Breast epithelium (tissue), 4 donors: ENCODE data around the gene UBAC2. TPM values are rescaled to one million over a fixed set of nuclear protein-coding genes. Genes with fewer than 3 reads are reported as not detected.

Experiments used
- DNase-seq, 2 donors: peaks; one replicate each; pipeline ENCODE4 v3.0.0-alpha.2; 2019; ENCODE audit warnings: low spot score in 2 of 2
- H3K27ac ChIP-seq, 2 donors: fragments of 200-600 bp; sonication (generic) in 1 of 2; one replicate each; pipeline ENCODE4 v1.5.1; 2016 to 2019; ENCODE audit warnings: mild to moderate bottlenecking in 1 of 2
- H3K27me3 ChIP-seq, 2 donors: fragments of 200-600 bp; sonication (generic) in 1 of 2; one replicate each; pipeline versions ENCODE4 v1.5.1 to v1.6.0; 2017 to 2019; ENCODE audit warnings: control low read depth in 1 of 2, mild to moderate bottlenecking in 1 of 2
- H3K36me3 ChIP-seq: fragments of 200-600 bp; one replicate; pipeline ENCODE4 v1.5.1; 2019
- H3K4me1 ChIP-seq, 2 donors: fragments of 200-600 bp; sonication (generic); one replicate each; pipeline ENCODE4 v1.5.1; 2016 to 2019; ENCODE audit warnings: control low read depth in 1 of 2
- H3K4me3 ChIP-seq, 3 donors: fragments of 200-600 bp; sonication (generic); 1 replicate in 2 of 3; 2 replicates in 1 of 3; pipeline ENCODE4 v1.5.1; 2016 to 2019; ENCODE audit warnings: mild to moderate bottlenecking in 3 of 3, moderate library complexity in 2 of 3
- H3K9me3 ChIP-seq, 2 donors: fragments of 200-600 bp; sonication (generic) in 1 of 2; one replicate each; pipeline ENCODE4 v1.5.1; 2016 to 2019; ENCODE audit warnings: control low read depth in 1 of 2
- POLR2A ChIP-seq: fragments of 450-650 bp; IDR thresholded peaks from one replicate; pipeline ENCODE4 v1.6.1; 2016; ENCODE audit warnings: antibody characterized with exemption, mild to moderate bottlenecking, moderate library complexity
- POLR2AphosphoS5 ChIP-seq, 3 donors: sonication (generic); formaldehyde crosslinking; IDR thresholded peaks; one replicate each; pipeline ENCODE4 v1.6.1; 2017; ENCODE audit warnings: antibody characterized with exemption in 3 of 3
- intact Hi-C: fragments of 100-400 bp; cut with DNase I; formaldehyde crosslinking; loops from one replicate; pipeline ENCODE4 v1.15.1; 2023; ENCODE audit warnings: low total_unique reads
- total RNA-seq, 3 donors: library from RNA; depleted of rRNA; stranded (reverse); fragments of >200 nt; gene quantifications; one replicate each; pipeline ENCODE4 v1.1.0, GENCODE V29; 2016
- TF ChIP-seq, protein P1 (sequence below), 3 donors: fragments of 450-650 bp; IDR thresholded peaks; one replicate each; pipeline ENCODE4 v1.5.1; 2016 to 2017; ENCODE audit warnings: antibody characterized with exemption in 3 of 3, mild to moderate bottlenecking in 3 of 3, moderate library complexity in 3 of 3

The UBAC2 gene
- total RNA-seq, 3 donors from 2014 or later: 64.6 to 72.8 (median 65.1) TPM

DNA sequence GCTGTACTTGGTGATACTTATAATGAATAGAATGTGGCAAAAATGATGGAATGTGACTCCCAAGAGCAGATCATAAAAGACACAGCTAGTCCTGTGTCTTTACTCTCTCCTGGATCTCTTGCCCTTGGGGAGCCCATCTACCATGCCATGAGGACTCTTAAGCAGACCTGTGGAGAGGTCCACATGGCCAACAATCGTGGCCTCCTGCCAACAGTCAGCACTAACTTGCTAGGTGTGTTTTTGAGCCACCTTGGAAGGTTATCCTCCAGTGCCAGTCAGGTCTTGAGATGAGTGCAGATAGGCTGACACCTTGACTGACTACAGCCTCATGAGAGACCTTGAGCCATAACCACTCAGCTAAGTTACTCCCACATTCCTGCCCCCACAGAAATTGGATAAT is 128.8 kb downstream of the UBAC2 start:
- Histone ChIP-seq H3K27me3 (no peaks in the 10 kb centered on the region), H3K4me3 (no peak overlapping the region), H3K4me1 (no peaks in the 10 kb centered on the region), H3K27ac (no peak overlapping the region), H3K36me3 (no peaks in the 10 kb centered on the region), H3K9me3 (no peaks in the 10 kb centered on the region)
- no peak for DNase-seq
- intact Hi-C loops: no loop called here
- TF ChIP-seq POLR2A (no peak), POLR2AphosphoS5 (IDR thresholded peaks at IDR 0.05) (no peak)
- TF ChIP-seq, protein P1, sequence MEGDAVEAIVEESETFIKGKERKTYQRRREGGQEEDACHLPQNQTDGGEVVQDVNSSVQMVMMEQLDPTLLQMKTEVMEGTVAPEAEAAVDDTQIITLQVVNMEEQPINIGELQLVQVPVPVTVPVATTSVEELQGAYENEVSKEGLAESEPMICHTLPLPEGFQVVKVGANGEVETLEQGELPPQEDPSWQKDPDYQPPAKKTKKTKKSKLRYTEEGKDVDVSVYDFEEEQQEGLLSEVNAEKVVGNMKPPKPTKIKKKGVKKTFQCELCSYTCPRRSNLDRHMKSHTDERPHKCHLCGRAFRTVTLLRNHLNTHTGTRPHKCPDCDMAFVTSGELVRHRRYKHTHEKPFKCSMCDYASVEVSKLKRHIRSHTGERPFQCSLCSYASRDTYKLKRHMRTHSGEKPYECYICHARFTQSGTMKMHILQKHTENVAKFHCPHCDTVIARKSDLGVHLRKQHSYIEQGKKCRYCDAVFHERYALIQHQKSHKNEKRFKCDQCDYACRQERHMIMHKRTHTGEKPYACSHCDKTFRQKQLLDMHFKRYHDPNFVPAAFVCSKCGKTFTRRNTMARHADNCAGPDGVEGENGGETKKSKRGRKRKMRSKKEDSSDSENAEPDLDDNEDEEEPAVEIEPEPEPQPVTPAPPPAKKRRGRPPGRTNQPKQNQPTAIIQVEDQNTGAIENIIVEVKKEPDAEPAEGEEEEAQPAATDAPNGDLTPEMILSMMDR (IDR thresholded peaks at IDR 0.05): no peak

GRCh38 chr13:99330942-99331341 is 130.3 kb downstream of the UBAC2 start:
- no peak overlapping the region for H3K27ac ChIP-seq
- TF ChIP-seq, protein P1 (IDR thresholded peaks at IDR 0.05): no peak
- TF ChIP-seq POLR2A: no peak
- no peak for TF ChIP-seq POLR2AphosphoS5 (IDR thresholded peaks at IDR 0.05)
- intact Hi-C loops: no loop called here

GRCh38 chr13:99331881-99332293 is 131.2 kb downstream of the UBAC2 start:
- no peak for DNase-seq
- no peaks in the 10 kb centered on the region for H3K9me3 ChIP-seq
- H3K27ac ChIP-seq: no peak overlapping the region
- no peaks in the 10 kb centered on the region for H3K36me3 ChIP-seq
- no peaks in the 10 kb centered on the region for H3K4me1 ChIP-seq
- no peaks in the 10 kb centered on the region for H3K27me3 ChIP-seq
- no peak for TF ChIP-seq POLR2AphosphoS5 (IDR thresholded peaks at IDR 0.05)
- TF ChIP-seq POLR2A: no peak
- TF ChIP-seq, protein P1 (IDR thresholded peaks at IDR 0.05): no peak
- H3K4me3 ChIP-seq: no peak overlapping the region
- intact Hi-C loops: no loop called here

More at GRCh38 chr13:99330942-99331341, 130.3 kb downstream of the UBAC2 start:
- no peak for DNase-seq
- H3K9me3 ChIP-seq: no peaks in the 10 kb centered on the region
- no peaks in the 10 kb centered on the region for H3K36me3 ChIP-seq
- H3K27me3 ChIP-seq: no peaks in the 10 kb centered on the region
- H3K4me3 ChIP-seq: no peak overlapping the region
- H3K4me1 ChIP-seq: no peaks in the 10 kb centered on the region

DNA sequence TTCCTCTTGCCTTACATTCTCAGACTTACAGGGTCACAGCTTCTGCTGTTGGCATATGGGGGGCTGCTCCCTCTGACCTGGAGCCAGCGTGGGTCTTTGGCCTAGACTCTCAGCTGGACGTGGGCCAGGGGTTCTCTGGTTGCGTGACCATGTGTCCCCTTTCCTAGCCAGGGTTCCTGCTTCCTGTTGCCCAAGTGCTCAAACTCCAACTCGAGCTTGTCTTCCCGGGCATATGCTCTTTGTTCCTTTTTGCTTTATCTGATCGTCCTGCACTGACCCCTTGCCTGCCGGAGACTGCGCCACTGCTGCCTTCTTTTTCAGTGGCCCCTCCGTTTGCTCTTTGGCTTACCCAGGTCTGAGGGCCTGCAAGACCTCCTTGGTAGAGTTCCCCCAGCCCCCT is 131.8 kb downstream of the UBAC2 start:
- no peaks in the 10 kb centered on the region for H3K9me3 ChIP-seq
- no peak overlapping the region for H3K4me3 ChIP-seq
- no peaks in the 10 kb centered on the region for H3K27me3 ChIP-seq
- TF ChIP-seq POLR2AphosphoS5 (IDR thresholded peaks at IDR 0.05): no peak
- no peak for TF ChIP-seq POLR2A
- TF ChIP-seq, protein P1 (IDR thresholded peaks at IDR 0.05): no peak
- no peaks in the 10 kb centered on the region for H3K36me3 ChIP-seq
- intact Hi-C loops: no loop called here
- no peak for DNase-seq
- H3K27ac ChIP-seq: no peak overlapping the region
- no peaks in the 10 kb centered on the region for H3K4me1 ChIP-seq

GRCh38 chr13:99334221-99334620 is 133.6 kb downstream of the UBAC2 start:
- no peak overlapping the region for H3K27ac ChIP-seq
- H3K27me3 ChIP-seq: no peaks in the 10 kb centered on the region
- H3K4me3 ChIP-seq: no peak overlapping the region
- TF ChIP-seq, protein P1 (IDR thresholded peaks at IDR 0.05): no peak
- TF ChIP-seq POLR2AphosphoS5 (IDR thresholded peaks at IDR 0.05): no peak
- TF ChIP-seq POLR2A: no peak
- DNase-seq: no peak
- H3K4me1 ChIP-seq: no peaks in the 10 kb centered on the region
- no peaks in the 10 kb centered on the region for H3K9me3 ChIP-seq
- no peaks in the 10 kb centered on the region for H3K36me3 ChIP-seq
- intact Hi-C loops: no loop called here
